Neural crest cell (in vitro differentiated cells): Measurements from ENCODE around the gene TTBK1. TPM values are rescaled to one million over a fixed set of nuclear protein-coding genes. Genes with fewer than 3 reads are reported as not detected.

Experiments
- DNase-seq: peaks from one replicate; pipeline ENCODE4 v3.0.0; 2021; ENCODE audit warnings: low read depth, mixed read lengths, low spot score
- H3K27ac Mint-ChIP-seq: one replicate; pipeline ENCODE4 v1.8.0; 2021; ENCODE audit warnings: mild to moderate bottlenecking, mixed read lengths; ENCODE audit not compliant: unreplicated experiment
- H3K27me3 Mint-ChIP-seq: 2 replicates; pipeline ENCODE4 v1.8.0; 2021; ENCODE audit warnings: low read depth, mild to moderate bottlenecking, mixed read lengths
- H3K36me3 Mint-ChIP-seq: 2 replicates; pipeline ENCODE4 v1.8.0; 2021; ENCODE audit warnings: low read depth, mild to moderate bottlenecking, mixed read lengths
- H3K4me1 Mint-ChIP-seq: 2 replicates; pipeline ENCODE4 v1.8.0; 2021; ENCODE audit warnings: mixed read lengths
- H3K4me3 Mint-ChIP-seq: one replicate; pipeline ENCODE4 v1.8.0; 2021; ENCODE audit warnings: mild to moderate bottlenecking, mixed read lengths
- H3K9me3 Mint-ChIP-seq: 2 replicates; pipeline ENCODE4 v1.8.0; 2021; ENCODE audit warnings: mixed read lengths
- CTCF ChIP-seq: fragments of 200-600 bp; sonication (generic); conservative IDR thresholded peaks from 2 replicates; pipeline ENCODE4 v1.5.0; 2021; ENCODE audit warnings: antibody characterized with exemption, mild to moderate bottlenecking
- total RNA-seq: library from RNA; stranded (reverse); gene quantifications from 2 replicates; pipeline ENCODE4 v1.2.1, GENCODE V29; 2021

Gene TTBK1
- total RNA-seq, 1 donor from 2014 or later, result 5.4 TPM

- TF ChIP-seq CTCF, result no peak
- Mint-ChIP-seq H3K36me3 (no peaks in the 10 kb centered on the region), H3K27me3 (peaks cover 26% of the 10 kb centered on the region), H3K4me1 (peaks cover 35% of the 10 kb centered on the region), H3K9me3 (no peaks in the 10 kb centered on the region), H3K27ac (no peak overlapping the region), H3K4me3 (no peak overlapping the region)
- no peak for DNase-seq
Observed at GRCh38 chr6:43248791-43249190, 5.5 kb downstream of the TTBK1 start.

- DNase-seq, result no peak
- no peak for TF ChIP-seq CTCF
- Mint-ChIP-seq H3K36me3 (no peaks in the 10 kb centered on the region), H3K27me3 (peaks cover 26% of the 10 kb centered on the region), H3K9me3 (no peaks in the 10 kb centered on the region), H3K27ac (no peak overlapping the region), H3K4me3 (peak overlapping the region; percentile 42), H3K4me1 (peaks cover 35% of the 10 kb centered on the region)
Observed at GRCh38 chr6:43250992-43251373, 7.7 kb downstream of the TTBK1 start.

GRCh38 chr6:43253401-43253800 lies 10.1 kb downstream of the TTBK1 start:
- Mint-ChIP-seq H3K9me3 (no peaks in the 10 kb centered on the region), H3K36me3 (no peaks in the 10 kb centered on the region), H3K4me3 (no peak overlapping the region), H3K4me1 (peaks cover 14% of the 10 kb centered on the region), H3K27ac (no peak overlapping the region), H3K27me3 (peaks cover 14% of the 10 kb centered on the region)
- DNase-seq, result no peak
- TF ChIP-seq CTCF, result no peak

- Mint-ChIP-seq H3K4me3 (no peak overlapping the region), H3K9me3 (no peaks in the 10 kb centered on the region), H3K27ac (no peak overlapping the region), H3K4me1 (peaks cover 14% of the 10 kb centered on the region), H3K36me3 (no peaks in the 10 kb centered on the region), H3K27me3 (peaks cover 14% of the 10 kb centered on the region)
- no peak for TF ChIP-seq CTCF
- DNase-seq, result no peak
Observed at GRCh38 chr6:43254138-43254817, 11.0 kb downstream of the TTBK1 start.

GRCh38 chr6:43254846-43255245 lies 11.6 kb downstream of the TTBK1 start:
- Mint-ChIP-seq H3K9me3 (no peaks in the 10 kb centered on the region), H3K27me3 (peaks cover 14% of the 10 kb centered on the region)

More at GRCh38 chr6:43254846-43255245, 11.6 kb downstream of the TTBK1 start:
- TF ChIP-seq CTCF, result no peak
- no peak overlapping the region for H3K4me3 Mint-ChIP-seq
- no peaks in the 10 kb centered on the region for H3K36me3 Mint-ChIP-seq
- H3K4me1 Mint-ChIP-seq, result peaks cover 14% of the 10 kb centered on the region
- DNase-seq, result no peak
- H3K27ac Mint-ChIP-seq, result no peak overlapping the region
